GM04503 (cell line): Measurements from ENCODE around the gene ZBTB48.
"Not testable (repeated sequence)": the region's sequence is repeated elsewhere in the genome, so short reads cannot be mapped to it uniquely, and the experiment has no call there.

Source experiments
- DNase-seq: peaks from one replicate; pipeline ENCODE4 v3.0.0-alpha.2; 2012; ENCODE audit warnings: low read depth

Gene ZBTB48

DNA sequence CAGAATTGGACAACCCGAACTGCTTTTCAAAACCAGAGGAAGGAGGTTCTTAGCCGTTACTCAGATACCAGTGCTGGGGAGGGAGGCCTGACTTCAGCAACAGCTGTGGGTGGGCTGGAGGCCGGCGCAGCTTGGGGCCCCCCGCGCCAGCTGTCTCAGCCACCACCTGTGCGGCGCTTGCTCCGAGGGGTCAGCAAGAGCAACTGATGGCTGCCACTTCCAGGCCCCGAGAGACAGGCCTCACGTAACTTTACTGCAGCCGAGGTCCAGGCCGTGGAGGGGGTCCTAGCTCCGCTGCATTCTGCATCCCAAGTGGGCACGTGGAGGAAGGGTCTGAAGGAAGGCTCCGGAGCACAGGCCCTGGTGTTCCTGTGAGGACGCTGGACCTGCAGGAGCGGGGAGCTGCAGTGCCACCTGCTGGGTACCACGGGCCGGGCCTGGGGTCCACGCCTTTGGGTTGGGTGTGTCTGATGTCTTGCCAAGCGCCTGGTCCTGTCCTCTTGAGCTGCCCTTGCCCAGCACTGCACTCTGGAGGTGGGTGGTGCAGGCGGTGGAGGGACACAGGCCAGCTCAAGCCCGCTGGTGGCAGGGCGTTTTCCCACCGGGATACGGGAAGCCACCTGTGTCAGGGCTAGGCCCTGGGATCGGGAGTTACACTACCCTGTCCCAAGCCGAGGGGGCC lies 54.7 kb downstream of the ZBTB48 start:
- no peak for DNase-seq

DNA sequence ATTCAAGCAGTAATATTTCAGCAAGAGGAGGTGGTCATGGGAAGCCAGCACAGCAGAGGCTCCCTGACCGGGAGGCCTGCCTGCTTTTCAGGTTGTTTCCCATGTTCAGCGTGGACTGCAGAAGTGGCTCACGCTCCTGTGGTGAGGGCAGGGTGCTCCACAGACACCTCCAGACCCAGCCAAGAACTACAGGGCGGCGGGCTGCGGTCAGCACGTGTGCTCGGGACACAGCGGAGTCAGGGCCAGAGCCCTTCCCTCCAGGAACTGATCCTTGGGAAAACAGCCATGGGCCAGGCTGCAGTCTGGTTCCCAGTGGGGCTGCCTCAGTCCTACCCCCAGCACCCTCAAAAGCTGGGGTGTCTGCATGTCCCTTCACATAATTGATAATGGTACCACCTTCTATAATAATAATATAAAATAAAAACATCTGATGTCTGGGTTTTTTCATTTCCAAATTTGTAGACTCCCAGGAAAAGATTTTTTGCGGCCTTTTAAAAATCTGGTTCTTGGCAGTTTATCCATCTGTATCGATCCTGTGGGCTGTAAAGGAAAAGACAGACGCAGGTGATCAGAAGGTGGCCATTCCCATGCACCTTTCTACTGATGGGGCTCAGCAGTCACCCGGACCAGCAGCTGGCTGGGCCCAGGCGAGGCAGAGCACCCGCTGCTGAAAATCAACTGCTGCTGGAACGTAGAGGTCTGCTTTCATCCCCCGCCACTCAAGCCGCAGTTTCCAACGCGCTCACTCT lies 55.5 kb downstream of the ZBTB48 start:
- DNase-seq = no peak

DNA sequence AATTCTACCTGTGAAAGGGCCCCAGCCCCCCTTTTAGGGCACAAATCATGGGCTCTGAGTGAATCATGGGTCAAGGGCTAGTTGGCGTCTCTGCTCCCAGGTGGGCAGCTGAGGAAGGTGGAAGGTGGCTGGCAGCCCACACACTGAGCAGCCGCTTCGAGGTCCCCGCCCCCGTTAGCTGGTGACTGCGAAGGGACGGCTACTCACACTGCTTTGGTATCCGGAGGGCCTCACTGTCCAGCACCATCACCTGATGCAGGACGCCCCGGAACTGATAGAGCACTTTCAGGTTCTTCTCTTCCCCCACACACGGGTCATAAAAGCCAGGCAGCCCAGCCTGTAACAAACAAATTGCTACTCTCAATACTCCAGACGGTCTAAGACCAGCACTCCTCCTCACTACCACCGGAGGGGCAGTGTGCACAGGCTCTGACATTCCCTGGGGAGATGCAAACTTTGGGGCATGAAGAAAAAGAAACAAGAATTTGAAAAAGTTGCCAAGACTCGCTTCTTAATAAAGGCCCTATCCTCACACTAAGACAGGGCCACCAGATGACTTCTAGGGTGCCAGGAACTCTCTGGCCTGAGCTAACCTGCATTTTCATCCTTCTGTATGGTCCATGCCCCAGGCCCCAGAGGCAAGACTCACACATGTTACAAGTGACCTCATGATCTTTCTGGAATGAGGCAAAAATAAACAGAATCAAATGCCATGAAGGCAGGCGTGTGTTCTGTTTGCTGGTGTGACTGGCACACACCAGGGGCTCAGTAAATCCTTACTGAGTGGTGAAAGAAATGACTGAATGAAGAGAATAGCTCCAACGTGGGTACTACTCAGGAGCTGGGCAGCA lies 56.3 kb downstream of the ZBTB48 start:
- DNase-seq = no peak

DNA sequence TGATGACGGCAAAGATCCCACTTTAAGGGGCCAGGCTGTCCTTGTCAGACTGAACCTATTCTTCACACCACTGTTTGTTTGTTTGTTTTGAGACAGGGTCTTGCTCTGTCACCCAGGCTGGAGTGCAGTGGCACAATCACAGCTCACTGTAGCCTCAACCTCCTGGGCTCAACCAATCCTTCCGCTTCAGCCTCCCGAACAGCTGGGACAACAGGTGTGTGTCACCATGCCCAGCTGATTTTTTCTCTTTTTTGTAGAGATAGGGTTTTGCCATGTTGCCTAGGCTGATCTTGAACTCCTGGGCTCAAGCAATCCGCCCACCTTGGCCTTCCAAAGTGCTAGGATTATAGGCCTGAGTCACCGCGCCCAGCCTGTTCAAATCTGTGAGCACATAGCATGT lies 57.0 kb downstream of the ZBTB48 start:
- DNase-seq = not testable (repeated sequence)

DNA sequence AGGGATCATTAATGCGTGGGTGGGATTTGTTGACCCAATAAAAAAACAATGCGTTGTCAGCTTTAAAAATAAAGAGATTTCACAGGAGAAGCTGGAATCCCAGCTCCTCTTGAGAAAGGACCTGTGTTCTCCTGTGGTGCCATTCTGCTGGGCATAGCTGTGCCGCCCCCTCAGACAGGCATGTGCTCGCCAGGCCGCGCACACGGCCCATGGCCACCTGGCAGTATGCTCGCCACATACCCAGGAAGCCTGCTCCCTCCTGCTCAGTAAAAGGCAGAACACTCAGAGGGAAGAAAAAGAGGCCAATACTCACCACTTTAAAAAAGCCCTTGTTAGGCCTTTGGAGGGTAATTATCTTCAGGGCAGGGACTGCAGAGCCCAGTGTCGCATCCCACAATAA lies 58.0 kb downstream of the ZBTB48 start:
- no peak for DNase-seq

DNA sequence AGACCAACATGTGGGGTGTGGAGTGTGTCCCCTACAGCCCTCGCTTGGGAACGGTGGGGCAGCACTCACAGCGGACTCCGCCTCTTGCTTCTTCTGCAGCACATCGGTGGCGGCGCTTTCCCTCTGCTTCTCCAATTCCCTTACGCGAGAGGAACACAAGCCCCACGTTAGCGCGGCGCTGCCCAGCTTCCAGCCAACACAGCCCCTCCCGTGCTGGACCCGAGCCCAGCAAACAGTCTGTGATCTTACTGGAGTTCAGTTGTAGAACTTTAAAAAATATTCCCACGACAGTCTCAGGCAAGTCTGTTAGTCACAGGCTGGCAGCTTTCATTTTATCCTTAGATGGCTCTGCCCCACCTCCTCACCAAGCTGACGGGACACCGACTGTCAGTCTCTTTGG lies 58.4 kb downstream of the ZBTB48 start:
- peak; percentile 20 for DNase-seq
